Activated CD4-positive, CD25-positive, alpha-beta regulatory T cell treated with anti-CD3 and anti-CD28 coated beads, Interleukin-2, amount 50 U/mL, for 16 hours (primary cell): ENCODE data around the gene PITX1.

ENCODE experiments used
- DNase-seq: peaks from one replicate; pipeline ENCODE4 v3.0.0-alpha.2; 2020; ENCODE audit warnings: low read depth, low spot score

PITX1 gene

GRCh38 chr5:135029477-135030122, 4.4 kb downstream of the PITX1 start:
- no peak for DNase-seq

GRCh38 chr5:135028791-135029476, 5.1 kb downstream of the PITX1 start:
- DNase-seq: no peak

GRCh38 chr5:135027697-135028615, 6.1 kb downstream of the PITX1 start:
- no peak for DNase-seq

GRCh38 chr5:135027266-135027696, 6.7 kb downstream of the PITX1 start:
- DNase-seq: no peak

GRCh38 chr5:135026645-135027265, 7.3 kb downstream of the PITX1 start:
- DNase-seq: no peak

DNA sequence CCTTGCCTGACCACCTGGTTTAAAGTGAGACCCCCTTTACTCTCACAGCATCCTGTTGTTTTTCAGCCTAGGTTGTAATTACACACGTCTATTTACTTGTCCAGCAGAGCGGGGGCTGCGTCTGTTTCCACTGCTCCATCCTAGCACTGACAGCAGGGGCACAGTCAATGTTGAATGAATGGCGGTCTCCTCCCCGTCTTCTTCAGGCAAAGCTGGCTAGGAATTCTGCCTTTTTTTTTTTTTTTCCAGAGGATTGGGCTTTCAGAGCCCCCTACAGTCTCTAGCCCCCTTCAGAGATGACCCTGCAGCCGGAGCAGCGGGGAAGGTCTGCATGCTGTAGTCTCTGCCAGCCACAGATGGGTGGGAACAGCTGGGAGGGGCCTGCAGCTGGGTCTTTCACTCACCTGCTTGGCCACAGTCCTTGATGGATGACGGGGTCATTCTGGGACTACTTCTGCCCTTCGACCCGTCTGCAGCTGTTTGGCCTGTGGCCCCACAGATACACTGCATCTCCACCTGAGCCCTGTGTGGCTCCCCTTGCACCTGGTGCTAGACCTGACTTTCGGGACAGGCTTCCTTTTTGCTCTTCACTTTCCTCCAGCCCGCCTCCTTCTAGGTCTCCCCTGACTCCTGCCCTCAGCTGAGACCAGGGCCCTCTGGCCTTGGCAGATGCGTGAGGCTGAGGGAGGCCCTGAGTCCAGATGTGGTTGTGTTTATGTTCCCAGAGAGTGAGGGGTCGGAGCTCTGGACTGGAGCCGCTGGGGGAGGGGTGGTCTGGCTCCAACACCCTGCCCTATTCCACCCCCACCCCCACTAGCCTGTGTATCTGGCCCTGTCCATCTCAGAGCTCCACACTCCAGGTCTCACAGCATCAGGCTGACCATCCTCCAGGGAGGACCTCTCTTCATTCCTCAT, 8.0 kb downstream of the PITX1 start:
- no peak for DNase-seq

DNA sequence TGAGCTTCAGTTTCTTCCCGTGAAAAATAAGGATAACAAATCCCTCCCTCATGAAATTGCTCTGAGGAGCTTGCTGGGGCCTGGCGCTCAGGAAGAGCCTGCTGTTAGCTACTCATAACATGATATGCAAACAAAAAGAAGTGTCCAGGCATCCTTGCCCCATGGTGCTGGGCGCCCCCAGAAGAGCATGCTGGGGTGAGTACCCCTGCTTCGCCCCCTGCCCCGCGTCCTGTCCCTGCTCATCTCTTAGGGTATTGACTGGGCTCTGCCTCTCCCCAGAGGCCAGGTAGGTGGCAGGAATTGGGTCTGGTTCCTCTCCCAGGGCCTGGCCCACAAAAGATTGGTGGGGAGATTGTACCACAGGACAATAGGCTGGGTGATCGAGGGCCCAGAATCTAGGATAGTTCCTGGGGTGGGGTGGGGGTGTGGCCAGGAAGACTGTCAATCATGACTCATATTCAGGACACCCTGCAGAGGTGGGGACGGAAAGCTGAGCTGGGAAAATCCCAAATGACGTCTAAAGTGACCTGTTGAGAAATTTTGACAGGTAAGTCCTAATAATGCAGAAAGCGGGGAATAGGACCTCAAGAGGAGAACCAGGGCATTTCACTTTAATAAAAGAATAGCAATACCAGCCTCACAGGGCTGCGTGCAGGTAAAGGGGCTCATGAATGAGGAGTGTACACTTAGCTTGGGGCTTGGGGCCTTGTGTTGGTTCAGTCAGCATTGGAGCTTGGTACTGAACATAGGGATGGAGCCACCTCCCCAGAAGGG, 8.9 kb downstream of the PITX1 start:
- no peak for DNase-seq

DNA sequence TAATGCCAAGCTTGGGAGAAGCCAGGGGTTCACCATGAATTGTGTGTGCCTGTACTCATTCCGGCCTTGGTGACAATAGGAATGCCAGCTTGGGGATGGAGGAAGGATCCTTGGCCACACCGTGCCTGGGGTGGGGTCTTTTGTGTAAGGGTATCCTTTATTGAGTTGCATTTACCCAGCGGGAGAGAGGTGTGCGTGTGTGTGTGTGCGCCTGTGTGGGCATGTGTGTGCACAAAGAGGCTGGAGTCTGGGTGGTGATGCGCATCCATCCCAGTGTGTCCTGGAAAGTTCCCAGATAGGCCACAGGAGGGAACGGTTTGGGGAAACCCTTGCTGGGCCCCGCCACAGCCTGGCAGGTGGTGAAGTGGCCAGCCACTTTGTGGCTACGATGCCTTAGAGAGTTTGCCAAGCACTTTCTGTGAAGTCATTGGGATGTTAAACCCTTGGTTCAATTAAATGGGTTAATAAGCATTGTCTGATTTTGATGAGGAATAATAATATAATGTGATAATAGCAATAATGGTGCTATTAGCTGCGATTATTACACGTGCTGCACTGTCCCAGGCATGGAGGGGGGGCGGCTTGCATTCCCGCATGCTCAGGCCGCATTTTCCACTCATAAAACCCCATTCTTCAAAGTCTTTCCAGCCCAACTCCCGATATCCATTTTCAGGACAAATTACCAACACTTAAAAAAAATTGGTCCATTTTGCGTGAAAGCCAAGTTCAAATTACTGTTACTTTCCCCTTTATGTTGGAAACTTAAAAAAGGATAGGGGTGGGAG, 13.7 kb downstream of the PITX1 start:
- DNase-seq: no peak

- no peak for DNase-seq
Measured at GRCh38 chr5:135019314-135019713, 14.7 kb downstream of the PITX1 start.

DNA sequence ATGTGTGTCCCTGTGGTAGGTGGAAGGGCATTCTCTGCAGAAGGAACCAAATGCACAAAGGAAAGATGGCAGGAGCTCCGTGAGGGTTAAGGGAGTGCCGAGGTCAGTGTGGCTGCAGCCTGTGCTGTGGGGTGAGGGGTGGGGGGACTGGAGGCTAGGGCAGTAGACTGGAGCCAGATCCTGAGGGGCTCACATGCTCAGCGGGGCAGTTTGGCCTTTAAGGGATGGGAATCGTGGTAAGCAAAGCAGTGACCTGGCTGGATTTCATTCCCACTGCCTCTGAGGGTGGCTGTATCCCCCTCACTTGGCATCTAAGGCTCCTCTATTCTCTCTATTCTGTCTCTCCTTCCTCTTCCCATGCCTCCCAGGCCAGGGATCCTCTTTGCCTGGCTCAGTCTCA, 15.6 kb downstream of the PITX1 start:
- no peak for DNase-seq

DNA sequence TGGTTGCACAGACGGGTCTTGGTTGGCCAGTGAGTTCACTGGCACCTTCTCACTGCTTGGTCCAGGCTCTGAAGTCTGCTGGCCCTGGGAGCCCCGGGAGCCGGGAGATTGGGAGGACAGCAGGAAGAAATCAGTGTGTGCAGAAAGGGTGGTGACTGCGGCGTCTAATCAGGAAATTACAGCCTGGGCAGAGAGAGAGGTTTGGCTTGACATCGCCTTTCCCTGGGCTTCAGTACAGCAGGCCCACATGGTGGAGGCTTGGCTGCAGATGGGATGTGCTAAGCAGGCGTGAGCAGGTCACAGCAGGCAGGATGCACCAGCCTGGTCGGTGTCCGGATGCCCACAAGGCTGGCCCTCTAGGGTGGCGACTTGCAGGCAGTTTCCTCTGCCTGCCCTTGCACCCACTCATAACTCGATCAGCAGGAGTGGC, 17.2 kb downstream of the PITX1 start:
- DNase-seq: no peak

DNA sequence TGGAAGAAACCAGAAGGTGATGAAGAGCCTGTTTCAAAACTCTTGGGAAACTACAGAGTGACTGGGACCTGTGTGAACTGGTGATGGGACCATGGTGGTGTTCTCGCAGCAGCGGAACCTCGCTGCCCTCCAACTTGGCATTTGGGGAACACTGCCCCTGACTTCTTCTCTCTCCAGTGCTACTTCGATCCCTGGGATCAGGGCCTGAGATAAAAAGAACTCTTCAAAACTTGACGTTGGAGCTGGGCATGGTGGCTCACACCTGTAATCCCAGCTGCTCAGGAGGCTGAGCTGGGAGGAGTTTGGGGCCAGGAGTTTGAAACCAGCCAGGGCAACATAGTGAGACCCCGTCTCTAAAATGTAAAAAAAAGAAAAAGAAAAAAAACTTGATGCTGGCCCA, 18.1 kb downstream of the PITX1 start:
- no peak for DNase-seq

DNA sequence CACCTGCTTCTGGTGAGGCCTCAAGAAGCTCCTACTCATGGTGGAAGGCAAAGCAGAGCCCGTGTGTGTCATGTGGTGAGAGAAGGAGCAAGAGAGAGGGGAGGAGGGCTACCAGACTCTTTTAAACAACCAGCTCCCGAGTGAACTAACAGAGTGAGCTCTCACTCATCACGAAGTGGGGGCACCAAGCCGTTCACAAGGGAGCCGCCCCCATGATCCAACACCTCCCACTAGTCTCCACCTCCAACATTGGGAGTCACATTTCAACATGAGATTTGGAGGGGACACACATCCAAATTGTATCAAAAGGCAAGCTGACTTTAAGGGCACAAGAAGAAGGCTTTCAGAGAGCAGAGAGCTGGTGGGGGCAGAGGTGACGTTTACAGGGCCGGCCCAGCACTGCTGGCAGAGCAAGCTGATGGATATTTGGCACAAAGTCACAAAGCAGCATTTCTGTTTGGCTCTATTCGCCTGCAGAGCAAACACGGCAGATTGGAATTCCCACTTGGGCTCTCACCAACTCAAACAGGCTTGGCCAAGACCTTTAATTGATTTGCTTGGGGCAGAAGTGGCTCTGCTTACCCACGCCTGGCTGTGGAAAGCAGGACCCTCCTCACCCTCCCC, 20.0 kb downstream of the PITX1 start:
- no peak for DNase-seq

DNA sequence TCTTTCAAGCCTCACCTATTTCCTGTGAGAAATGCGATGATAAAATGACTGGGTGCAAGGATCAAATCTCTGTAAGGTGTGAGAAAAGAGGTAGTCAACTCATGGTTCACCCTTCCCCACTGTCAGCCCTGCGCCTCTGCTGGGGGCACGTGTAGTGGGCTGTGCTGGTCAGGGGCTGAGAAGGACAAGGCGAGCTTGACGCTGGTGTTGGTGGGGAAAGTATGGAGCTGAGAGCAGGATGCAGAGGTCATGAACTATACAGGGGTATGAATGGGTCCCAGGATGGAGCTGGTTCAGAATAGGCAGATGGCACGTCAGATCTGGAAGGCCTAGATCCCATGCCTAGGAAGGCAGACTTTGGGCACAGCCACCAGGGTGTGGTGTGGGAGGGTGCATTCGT, 20.6 kb downstream of the PITX1 start:
- no peak for DNase-seq

GRCh38 chr5:135012951-135013391, 21.1 kb downstream of the PITX1 start:
- DNase-seq: no peak

DNA sequence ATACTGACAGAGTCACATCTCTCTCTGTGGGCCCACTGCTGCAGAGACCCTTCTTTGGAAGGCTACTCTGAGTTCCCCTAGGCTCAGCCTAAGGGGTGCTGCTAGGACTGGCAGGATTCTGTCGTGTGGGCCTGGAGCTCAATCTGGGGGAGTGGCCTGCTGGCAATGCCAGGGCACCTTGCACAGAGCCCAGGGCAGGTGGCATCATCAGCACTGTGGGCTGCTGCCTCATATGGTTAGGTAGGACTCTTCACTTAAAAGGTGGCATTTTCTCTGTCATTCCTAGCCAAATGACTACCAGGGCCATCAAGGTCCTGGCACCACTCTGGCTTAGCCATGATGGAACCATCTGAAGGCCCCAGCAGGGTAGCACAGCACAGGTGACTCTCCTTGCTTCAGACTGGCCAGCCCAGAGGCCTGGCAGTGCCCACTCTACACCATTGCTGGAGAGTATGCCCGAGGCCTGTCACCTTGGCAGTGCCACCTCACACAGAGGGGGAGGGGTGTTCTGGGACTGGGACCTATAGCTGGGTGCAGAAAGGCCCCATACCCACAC, 21.9 kb downstream of the PITX1 start:
- no peak for DNase-seq

DNA sequence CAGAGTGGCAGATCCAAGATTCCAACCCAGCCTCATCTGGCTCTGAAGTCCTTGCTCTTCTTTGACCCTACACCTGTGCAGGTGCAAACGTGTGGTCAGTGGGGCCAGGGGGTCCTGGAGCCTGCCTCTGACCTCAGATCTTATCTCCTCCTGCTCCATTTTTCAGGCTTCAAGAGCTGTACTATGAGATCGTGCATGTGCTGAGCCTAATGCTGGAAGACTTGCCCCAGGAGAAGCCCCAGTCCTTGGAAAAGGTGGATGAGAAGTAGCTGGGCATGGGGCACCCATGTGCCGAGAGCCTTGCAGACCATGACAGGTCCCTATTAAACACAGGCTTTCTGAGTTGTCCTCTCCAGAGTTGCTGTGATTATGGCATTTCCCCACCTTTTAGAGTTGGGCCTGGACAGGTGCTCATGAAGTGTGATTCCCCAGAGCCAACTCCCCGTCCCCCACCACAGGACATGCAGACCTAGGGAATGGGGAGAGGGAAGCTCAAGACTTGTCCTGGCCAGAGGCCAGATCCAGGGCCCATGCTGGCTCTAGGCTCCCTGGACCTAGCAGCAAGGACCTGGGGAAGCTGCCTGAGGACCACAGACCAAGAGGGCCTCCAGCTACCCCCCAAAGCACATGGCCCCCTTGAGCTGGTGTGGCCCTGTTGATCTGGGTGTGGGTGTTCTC, 22.5 kb downstream of the PITX1 start:
- no peak for DNase-seq
